ENCODE measurements around the gene CHERP.

Gene CHERP

GRCh38 chr19:16541526-16542044 is 652 bp downstream of the CHERP start:
- peak; percentile 65 for DNase-seq

DNA sequence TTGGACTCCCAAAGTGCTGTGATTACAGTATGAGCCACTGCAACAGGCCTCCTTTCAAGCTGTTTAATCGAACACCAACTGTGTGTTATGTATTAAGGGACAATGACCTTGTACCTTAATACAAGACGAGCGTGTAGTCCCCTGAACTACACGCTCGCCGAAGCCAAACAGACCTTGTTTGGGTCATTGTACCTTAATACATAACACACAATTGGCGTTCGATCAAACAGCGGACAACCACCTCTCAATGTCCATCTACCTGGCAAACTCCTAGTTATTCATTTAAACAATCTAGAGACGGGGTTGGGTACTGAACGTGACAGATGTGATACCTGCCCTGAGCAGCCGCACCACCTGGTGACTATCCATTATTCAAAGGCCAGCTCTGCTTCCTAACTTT is 1.3 kb downstream of the CHERP start:
- no peak for DNase-seq

DNA sequence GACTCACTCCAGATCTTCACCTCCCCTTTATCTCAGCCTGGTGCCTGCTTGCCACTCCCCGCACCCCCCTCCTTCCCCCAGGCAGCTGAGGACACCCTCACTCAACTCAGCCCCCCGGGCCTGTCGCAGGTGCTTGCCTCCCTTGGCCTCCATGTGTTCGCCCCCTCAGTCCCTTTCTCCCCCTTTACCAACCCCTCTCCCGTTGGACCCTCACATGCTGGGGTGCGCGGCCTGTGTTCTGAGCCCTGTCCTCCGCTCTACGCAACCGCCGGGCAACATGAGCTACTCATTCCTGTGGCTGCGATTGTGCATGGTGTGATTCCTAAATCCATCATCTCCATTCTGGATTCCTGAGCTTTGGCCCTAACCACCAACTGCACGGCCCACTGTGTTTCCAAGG is 5.1 kb downstream of the CHERP start:
- DNase-seq, result no peak

DNA sequence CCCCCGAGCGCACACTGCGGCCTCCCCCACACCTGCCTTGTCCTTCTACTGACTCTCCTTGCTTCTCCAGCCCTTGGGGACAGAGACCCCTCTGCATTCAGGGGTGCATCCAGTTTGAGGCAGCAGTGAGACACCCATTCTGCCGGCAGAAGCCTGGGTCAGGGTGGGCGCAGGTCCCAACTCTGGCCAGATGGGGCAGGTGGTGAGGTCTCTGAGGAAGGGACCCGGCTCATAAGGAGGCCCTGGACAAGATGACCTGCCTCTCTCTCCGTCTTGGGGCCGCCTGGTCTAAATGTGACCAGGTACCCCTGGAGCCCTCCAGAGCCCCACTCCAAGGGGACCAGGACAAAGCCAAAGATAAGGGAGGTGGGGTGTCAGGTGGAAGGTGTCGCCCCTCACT is 6.1 kb downstream of the CHERP start:
- DNase-seq, result no peak

- DNase-seq, result no peak
Measured at GRCh38 chr19:16535381-16535780, 6.9 kb downstream of the CHERP start.

GRCh38 chr19:16532440-16533234 is 9.6 kb downstream of the CHERP start:
- no peak for DNase-seq

- DNase-seq, result no peak
Measured at GRCh38 chr19:16531380-16531669, 10.9 kb downstream of the CHERP start.

- no peak for DNase-seq
Measured at GRCh38 chr19:16530540-16531379, 11.5 kb downstream of the CHERP start.

DNA sequence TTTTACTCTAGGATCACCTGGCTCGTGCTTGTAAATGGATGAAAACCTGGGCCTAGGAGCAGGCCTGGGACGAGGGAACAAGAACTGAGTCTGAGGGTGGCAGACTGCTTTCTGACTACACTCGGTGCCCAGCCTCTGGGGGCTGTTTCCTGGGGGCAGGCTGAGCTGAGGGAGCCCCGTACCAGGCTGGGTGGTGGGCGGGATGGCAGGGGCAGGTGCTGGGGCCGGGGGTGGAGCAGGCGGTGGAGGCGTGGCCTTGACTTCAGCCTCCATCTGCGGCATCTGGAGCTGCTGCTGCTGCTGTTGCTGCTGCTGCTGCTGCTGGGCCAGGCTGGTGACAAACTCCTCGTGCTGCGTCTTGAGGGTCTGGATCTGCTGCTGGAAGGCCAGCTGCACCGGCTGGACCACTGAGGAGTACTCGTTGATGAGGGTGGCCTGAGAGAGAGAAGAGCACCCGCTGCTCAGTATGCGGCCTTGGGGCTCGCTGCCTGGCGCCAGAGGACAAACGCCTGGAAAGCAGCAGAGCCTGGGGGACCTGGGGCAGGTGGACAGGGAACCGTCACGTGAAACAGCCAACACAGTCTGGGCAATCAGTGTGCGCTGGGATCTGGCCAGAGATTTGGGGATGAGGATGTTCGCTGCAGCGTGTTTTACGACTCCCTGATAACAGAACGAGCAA is 12.6 kb downstream of the CHERP start:
- DNase-seq, result no peak

DNA sequence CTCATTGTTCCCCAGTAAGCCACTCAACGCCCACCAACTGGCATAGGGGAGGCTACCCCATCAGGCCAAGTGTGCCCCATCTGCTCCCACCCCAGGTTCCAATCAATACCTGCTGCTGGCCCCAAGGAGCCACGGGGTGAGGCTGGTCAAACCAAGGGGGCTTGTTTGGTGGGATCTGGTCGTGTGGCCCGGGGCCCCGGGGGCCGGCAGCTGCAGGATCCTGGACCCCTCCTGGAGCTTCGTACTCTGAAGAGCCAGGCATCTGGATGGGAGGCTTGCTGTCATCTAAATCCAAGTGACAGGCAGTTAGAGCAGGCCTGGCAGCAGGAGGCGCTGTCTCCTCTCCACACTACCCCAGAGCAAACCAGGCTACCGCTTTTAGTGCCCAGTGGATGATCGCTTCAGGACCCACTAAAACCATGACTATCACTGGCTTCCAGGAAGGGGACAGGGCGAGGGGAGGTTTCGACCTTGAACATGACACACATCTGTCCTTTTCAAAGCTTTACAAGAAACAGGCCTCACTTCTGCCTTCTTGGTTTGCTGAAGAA is 14.2 kb downstream of the CHERP start:
- peak; percentile 36 for DNase-seq

DNA sequence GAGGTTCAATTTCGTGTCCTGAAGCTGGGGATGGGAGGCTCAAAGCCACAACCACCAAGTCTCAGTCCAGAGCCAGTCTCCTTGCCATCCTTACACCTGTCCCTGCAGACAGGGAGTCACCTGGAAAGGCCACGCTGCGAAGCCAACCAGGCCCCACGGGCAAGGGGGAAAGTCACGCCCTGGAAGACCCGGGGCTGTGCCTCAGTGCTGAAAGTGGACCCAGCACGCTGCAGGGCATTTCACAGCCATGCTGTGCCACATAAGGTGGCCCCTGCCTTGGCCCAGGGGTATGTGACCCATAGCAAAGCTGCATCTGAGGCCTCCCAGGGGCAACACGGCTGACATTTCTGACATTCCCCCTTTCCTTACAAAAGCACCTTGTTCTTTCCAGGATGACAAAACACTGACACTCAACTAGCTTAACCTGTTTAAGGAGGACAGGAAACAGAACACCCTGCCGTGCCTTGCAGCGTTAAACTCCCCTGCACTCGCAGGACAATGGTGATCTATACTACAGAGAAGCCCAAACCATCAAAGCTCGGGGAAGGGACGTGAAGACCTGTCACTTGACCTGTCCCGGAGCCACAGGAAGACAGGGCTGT is 14.8 kb downstream of the CHERP start:
- no peak for DNase-seq

DNA sequence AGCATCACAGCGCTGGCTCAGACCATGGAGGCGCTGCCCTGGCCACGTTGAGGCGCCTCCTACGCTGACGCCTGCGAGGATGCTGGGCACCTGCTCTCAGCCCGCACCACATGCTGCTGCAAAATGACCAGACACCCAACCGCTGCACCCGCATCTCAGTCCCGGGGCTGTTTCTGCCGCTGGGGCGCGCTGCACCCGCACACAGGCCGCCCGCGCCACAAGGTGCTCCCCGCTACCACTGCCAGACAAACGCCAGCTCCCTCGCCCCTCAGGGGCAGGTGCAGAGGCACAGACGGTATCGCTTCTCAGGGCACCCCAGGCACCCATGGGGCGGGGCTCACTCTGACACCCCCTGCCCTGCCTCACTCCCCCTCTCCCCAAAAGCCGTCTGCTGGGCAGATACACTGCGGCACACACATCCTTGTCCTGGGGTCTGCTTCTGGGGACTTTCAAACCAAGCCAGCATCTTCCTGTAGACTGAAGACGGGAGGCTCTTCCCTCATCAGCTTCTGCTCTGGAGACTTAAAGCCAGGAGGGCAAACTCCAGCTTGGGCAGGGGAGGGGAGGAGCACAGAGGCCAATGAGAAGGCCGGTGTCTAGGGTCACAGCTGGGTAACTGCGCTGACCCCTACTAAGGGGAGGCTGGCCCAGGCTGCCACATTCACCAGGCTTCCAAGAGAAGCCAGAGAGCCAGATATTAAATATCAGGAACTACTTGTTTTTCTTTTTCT is 16.3 kb downstream of the CHERP start:
- no peak for DNase-seq

- DNase-seq, result no peak
Measured at GRCh38 chr19:16524991-16525734, 17.1 kb downstream of the CHERP start.

GRCh38 chr19:16522559-16523377 is 19.5 kb downstream of the CHERP start:
- no peak for DNase-seq

DNA sequence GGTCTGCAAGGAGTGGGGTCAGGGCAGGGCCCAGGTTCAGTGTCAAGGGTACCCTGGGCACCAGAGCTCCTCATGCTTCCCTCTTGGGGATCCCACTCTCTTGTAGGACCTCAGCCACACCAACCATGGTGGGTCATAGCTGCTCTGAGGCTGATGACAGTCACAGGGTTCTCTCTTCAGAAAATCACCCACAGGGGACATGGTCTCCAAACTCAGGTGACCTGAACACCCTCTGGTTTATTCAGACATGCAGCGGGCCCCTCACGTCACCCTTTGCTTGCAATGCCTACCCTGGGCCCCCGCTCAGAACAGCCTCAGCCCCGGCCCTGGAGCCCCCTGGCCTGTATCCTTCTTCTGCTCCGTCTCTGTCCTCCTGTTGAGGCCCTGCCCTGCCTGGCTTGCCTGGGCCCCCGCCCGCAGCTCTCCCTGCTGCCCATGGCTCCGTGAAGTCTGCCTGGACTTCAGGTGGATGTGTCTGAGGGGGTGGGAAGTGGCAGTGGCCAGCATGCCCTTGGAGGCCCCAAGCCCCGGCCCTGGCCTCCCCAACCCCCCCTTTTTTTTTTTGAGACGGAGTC is 20.4 kb downstream of the CHERP start:
- no peak for DNase-seq

DNA sequence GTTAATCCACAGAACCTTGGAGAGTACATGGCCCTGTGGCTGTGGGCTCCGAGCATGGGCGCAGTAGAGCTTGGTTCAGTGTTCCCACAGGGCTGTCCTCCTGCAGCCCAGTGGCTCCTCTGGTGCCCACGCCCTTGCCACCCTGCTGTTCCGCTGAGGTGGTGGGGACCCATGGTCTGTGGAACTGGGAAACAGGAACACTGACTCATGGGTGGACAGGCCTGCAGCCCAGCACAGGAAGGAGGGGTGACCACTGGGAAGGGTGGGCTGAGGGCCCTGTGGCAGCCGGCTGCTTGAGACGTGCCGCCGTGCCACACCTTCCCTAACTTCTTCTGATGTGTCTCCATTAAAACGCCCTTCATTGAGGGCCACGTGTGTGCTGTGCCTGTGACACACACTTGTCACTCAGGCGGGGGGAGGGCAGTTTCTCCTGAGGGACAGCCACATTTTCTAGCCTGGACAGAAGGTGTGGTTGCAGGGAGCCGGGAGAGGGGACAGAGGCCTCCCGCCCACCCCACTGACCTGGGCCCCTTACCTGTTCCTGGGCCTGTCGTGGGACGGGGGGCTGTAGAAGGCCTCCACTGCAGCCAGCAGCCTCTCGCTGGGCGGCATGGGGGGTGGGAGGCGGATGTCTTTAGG is 21.1 kb downstream of the CHERP start:
- no peak for DNase-seq

- no peak for DNase-seq
Measured at GRCh38 chr19:16520074-16520973, 21.9 kb downstream of the CHERP start.

DNA sequence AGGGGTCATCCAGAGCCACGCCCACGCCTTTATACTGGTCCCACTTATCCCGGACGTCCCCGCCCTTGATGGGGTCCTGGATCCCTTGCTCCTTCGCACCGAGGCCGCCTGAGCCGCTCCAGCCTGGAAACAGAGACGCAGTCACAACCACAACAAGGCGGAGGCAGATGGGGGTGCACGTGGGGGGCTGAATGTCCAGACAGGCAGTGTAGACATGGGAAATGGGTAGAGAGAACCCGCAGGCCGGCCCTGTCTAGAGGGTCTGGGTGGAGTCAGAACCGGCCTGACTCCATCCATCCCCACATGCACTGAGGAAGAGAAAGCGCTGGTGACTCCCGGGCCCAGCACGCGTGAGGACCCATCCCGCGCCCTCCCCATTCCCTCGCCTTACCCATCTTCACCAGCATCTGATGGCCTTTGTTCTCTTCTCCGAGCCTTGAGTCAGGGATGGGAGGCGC is 23.0 kb downstream of the CHERP start:
- no peak for DNase-seq

Data from OCI-M1 (cell line).